SKM-1 treated with dmso at 0.1 percent for 144 hours (cell line): ENCODE results near the gene SFXN4.
A peak's percentile ranks its signal among the peaks of the same experiment; 100 is the strongest.
"Not testable (repeated sequence)": the region's sequence is repeated elsewhere in the genome, so short reads cannot be mapped to it uniquely, and the experiment has no call there.

Experiments used
- DNase-seq: peaks from one replicate; lab custom pipeline; 2025; ENCODE audit not compliant: unreplicated experiment; lab: John Stamatoyannopoulos, UW

SFXN4 gene

DNA sequence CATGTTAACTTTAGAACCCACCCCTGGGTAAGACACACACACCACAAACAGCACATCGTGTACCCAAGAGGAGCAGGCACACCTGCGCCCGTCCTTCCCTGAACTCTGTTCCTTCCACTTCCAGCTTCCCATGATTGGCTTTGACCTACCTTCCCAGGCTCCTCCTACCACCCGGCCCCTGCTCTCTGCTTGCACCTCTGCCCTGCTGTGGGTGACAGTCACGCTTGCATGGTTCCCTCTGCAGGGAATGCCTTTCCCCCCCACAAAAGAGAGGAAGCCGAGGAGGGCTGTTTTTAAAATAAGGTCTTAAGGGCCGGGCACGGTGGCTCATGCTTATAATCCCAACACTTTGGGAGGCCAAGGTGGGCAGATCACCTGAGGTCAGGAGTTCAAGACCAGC is 16.4 kb downstream of the SFXN4 start:
- no peak for DNase-seq

DNA sequence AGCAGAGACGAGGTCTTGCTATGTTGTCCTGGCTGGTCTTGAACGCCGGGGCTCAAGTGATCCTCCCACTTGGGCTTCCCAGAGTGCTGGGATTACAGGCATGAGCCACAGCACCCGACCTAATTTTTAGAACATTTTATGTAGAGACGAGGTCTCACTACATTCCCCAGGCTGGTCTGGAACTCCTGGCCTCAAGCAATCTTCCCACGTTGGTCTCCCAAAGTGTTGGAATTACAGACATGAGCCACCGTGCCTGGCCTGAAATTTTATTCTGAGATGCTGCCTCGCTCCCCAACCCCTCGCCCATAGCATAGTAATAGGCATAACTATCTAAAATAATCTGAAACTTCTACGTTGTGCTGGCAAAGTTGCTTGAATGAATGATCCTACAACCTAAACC is 21.9 kb downstream of the SFXN4 start:
- DNase-seq = no peak

DNA sequence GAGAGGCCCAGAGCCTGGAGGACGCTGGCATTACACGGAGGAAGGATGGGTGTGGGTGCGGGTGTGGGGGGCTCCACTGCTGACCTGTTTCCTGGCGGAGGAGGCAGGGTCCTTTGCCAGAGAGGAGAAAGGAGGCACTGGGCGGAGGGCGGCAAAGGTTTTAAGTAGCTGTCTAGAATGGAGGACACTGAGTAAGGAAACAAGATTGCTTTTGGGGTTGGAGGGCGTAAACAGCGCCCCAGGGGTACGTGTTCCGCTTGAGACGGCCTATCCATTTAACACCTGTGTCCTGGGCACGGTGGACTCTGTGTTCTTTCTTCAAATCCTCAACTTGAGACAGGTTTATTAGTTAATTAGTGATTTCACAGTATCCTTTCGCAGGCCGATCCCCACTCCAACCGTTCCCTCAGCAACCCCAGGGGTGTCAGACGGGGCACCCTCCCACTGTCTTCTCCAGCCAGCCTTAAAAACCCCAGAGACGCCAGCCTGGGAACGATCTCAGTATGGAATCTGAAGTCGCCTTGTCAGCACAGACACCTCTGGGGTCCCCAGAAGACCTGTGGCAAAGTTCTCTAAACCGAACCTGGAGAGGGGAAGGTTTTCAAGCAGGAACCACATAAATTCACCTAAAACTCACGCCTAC is 24.8 kb downstream of the SFXN4 start:
- no peak for DNase-seq

DNA sequence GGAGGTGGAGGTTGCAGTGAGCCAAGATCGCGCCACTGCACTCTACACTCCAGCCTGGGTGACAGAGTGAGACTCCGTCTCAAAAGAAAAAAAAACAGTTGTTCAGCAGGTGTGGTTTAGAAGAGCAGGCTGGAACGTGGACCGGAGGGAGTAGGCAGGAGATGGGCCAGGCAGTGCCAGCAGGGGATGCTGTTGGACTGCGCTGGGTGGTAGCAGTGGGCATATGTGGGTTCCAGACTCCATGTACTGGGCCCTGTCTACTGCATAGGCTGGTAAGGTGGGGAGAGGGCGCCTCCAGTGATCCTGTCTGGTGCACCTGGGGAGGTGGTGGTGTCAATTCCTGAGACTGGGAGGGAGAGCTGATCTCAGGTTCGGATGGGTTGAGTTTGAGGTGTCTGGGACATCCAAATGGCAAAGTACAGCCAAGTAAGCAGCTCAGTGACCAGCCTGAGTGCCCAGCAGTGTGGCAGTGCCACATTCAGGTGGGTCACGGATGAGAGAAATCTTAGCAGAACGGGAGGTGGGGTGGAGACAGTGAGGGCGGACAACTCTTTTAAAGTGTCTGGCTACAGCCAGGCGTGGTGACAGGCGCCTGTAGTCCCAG is 25.9 kb downstream of the SFXN4 start:
- no peak for DNase-seq

DNA sequence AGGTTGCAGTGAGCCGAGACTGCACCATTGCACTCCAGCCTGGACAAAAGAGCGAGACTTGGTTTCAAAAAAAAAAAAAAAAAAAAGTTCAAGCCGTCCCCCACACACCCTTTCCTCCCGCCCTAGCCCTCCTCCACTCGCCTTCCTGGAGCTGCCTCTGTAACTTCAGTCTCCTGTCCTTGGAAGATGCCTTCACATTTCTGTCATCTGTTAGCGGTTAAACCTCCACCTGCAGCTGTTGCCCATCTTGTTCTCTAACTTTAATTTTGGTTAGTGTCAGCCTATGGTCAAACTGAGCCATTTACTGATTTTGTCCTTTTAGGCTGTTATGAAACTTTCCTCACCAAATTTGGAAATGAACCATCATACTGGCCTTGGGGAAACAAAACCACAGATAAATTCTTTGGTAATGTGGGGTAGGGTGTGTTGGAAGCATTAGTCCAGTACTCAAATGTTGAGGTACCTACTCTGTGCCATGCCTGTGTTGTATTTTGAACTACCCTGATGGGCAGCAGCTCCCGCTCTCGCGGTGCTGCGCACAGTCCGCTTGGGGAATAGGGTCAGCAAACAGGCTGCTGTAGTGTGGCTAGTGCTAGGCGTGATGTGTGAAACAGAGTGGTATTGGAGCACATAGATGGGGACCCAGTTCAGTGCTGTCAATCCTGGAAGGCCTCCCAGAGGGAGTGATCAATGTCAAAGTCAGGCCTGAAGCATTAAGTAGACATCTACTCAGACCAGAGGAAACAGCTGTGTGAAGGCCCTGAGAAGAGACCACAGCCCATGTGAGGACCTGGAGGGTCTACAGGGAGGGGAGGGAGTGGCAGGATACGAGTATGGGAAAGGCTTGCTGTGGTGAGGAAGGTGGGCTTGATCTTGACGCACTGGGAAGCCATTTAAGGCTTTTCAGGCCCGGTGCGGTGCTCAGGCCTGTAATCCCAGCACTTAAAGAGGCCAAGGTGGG is 26.9 kb downstream of the SFXN4 start:
- no peak for DNase-seq

DNA sequence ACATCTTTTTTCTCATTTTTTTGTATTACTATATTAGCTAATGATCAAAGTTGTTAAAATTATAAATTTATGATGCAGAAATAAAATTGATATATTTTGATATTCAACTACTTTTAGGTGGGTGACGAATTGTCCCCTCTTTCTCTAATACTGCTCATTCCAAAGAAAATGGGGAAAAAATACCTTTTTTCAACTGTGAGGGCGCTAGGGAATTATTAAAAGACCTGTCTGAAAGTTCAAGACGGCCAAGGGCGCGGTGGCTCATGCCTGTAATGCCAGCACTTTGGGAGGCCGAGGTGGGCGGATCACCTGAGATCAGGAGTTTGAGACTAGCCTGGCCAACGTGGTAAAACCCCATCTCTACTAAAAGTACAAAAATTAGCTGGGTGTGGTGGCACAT is 27.6 kb downstream of the SFXN4 start:
- not testable (repeated sequence) for DNase-seq

DNA sequence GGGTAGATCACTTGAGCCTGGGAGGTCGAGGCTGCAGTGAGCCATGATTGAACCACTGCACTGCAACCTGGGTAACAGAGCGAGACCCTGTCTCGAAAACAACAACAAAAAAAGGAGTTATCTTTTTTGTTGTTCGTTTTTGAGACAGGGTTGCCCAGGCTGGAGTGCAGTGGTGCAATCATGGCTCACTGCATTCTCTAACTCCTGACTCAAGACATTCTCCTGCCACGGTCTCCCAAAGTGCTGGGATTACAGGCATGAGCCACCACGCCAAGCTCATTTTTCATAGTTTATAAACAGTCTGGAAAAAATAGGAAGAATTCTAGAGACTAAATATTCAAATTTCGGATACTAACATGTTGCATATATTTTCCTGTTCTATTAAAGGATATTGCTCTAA is 29.4 kb downstream of the SFXN4 start:
- DNase-seq = no peak

DNA sequence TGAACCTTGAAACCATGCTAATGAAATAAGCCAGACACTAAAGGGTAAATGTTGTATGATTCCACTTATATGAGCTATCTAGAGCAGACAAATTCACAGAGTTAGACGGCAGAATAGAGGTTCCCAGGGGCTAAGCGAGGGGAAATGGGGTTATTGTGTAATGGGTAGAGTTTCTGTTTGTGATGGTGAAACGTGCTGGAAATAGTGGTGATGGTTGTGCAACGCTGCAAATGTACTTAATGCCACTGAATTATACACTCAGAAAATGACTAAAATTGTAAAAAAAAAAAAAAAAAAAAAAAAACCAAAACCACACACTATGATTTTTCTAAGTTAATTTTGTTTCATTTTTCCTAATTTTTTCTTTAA is 30.0 kb downstream of the SFXN4 start:
- DNase-seq = peak; percentile 86

DNA sequence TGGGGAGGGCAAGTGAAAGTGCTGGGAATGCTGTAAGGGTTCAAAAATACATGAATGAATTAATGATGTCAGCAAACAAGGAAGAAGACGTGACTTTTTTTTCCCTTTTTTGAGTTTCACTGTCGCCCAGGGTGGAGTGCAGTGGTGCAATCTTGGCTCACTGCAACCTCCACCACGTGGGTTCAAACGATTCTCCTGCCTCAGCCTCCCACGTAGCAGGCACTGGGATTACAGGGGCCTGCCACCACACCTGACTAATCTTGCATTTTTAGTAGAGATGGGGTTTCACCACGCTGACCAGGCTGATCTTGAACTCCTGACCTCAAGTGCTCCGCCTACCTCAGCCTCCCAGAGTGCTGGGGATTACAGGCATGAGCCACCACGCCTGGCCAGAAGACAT is 31.6 kb downstream of the SFXN4 start:
- peak; percentile 61 for DNase-seq

DNA sequence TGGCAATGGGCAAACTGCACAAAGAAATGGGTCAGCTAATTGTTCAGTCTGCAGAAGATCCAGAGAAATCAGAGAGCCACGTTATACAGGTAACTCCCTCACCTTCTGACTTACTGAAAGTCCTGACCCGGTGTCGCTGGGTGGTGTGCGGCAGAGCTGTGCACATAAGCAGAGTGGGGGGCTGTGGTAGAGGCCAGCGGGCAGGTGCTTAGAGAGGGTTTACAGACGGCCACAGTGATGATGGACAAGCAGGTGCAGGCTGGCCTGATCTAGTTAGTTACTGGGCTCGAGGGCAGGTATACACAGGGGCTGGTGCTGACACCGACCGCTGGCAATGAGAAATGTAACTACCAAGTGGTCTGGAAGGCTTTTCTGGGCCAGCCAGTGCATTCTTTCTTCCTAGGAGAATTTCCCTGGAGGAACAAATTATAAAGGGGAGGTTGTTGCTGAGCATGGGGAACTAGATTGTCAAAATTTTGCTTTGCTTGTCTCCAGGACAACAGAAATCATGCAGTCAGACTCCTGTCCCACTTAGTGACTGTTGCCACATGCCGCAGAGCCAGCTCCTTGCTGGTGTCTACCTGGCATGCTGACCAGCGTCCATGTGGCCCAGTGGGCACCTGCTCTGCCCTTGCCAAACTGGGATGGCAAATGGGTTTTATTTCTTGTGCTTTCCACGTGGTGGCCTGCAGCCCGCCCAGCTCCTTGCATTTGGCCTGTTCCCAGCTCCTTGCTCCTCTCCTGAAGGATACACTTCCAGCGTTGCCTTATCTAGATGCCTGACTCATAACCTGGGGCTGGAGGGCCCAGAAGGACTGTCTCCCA is 32.8 kb downstream of the SFXN4 start:
- DNase-seq = no peak

DNA sequence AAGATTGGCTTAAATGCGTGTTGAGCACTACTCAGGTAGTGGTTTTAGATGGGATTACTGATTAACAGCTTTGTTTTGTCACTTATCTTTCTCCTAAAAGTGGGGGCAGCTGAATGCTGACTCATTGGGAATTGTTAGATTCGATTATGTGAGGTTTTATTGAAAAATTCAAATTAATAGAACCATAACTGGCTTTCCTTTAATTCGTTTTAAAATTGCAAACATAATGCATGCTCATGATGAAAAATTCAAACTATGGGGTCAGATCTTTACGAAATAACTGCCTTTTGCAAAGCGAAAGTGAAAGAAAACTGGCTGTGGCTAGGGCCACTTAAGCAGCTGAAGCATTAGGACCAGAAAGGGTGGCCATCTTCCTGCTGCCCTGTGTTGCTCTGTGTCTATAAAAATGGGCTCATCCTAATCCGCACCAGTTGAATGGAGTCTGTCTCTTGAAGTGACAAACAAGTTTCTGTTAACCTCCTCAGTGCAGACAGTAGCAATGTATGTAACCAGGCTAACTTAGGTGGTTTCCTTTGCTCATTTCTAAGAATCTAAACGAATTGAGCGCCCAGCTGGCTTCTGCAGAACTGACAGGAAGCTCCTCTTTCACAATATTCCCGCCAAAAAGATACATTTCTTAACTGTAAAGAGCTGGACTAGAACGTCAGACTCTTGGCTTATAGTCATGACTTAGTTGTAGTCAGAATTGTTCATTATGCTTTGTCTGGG is 33.8 kb downstream of the SFXN4 start:
- peak; percentile 79 for DNase-seq

DNA sequence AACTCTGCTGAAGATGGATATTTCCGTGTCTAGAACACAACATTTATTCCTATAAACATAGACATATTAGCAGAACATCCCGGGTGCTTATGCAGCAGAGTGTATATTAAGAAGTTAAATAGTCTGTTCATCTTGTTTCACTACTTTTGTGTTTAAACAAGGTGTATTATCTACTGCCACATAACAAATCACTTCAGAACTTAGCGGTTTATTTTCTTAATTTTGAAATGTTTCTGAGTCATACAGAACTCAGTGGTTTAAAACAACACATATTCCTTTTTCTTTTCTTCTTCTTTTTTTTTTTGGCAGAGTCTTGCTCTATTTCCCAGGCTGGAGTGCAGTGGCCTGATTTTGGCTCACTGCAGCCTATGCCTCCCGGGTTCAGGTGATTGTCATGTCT is 35.8 kb downstream of the SFXN4 start:
- DNase-seq = no peak

DNA sequence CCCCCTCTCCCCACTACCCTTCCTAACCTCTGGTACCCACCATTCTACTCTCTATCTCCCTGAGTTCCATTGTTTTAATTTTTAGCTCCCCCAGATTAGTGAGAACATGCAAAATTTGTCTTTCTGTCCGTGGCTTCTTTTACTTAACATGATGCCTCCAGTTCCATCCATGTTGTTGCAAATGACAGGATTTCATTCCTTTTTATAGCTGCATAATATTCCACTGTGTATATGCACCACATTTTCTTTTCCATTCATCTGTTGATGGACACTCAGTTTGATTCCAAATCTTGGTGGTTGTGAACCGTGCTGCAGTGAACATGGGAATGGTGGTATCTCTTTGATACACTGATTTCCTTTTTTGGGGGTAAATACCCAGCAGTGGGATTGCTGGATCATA is 39.6 kb downstream of the SFXN4 start:
- DNase-seq = no peak

DNA sequence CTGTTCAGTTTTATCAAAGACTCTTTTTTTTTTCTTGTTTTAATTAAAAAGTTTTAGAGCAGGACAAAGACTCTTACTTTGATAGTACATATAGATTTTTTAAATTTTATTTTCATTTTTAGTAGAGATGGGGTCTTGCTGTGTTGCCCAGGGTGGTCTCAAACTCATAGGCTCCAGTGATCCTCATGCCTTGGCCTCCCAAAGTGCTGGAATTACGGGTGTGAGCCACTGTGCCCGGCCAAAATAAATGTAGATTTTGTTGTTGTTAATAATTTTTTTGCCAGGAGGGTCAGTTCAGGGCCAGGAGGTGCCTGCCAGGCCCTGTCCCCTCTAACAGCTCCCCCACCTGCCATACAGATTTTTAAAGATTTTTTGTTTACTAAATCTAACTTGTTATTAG is 44.6 kb downstream of the SFXN4 start:
- no peak for DNase-seq

DNA sequence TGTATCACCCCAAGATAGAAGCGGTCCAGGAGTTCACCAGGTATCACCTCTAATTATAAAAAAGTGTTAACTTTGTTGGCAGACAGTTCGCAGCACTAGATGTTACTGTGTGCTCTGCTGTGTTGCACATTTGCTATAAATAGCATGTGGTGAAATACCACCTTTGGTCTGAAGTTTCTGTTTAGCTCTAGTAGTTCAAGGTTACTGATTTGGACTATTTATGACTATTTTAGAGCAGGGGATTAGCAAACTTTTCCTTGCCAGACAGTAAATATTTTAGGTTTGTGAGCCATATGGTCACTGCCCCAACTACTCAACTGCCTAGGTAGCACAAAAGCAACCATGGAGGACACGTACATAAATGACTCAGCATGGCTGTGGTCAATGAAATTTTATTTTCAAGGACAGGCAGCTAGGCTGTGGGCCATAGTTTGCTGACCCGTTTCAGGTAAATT is 45.1 kb downstream of the SFXN4 start:
- DNase-seq = peak; percentile 28

DNA sequence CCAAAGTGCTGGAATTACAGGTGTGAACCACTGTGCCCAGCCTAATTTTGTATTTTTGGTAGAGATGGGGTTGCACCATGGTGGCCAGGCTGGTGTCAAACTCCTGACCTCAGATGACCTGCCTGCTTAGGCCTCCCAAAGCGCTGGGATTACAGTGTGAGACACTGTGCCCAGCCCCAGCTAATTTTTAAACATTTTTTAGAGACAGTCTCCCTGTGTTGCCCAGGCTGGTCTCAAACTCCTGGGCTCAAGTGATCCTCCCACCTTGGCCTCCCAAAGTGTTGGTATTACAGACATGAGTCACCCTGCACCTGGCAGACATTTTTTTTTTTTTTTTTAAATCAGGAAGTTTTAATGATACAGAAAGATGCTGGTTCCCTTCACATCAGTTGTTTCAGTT is 46.1 kb downstream of the SFXN4 start:
- DNase-seq = no peak

DNA sequence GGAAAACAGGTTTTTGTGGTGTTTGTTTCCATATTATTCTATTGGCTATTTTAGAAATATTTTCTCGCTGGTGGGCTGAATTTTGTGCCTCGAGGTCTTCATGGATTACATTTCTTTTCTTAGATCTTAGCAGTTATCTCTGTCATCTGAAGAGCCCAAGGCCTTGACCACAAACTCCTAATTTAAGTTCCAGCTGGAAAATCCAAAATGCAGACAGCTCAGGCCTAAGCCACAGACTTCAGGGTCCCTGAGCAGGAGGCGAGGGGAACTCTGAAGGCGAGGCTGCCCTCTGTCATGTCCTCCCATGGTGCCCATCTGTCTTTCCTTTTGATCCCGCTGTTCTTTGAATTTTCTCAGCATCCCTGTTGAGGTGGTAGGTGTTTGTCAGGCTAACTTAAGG is 47.3 kb downstream of the SFXN4 start:
- DNase-seq = no peak

DNA sequence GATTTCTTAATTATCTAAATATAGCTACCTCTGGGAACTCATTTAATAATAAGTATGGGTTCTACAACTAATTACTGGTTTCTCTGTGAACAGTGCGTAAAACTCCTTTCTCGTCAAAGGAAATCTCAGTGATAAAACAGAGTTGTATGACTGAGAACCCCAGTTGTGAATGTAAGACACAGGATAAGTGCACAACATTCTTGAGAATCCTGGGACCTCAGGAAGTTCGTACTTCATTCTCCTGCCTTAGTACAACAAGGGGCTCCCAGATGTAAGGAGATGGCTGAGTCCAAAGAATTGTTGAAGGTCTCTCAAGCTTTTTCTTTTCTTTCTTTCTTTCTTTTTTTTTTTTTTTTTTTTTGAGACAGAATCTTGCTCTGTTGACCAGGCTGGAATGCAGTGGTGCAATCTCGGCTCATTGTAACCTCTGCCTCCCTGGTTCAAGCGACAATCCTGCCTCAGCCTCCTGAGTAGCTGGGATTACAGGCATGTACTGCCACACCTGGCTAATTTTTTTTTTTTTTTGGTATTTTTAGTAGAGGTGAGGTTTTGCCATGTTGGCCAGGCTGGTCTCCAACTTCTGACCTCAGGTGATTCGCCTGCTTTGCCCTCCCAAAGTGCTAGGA is 49.1 kb downstream of the SFXN4 start:
- DNase-seq = no peak

DNA sequence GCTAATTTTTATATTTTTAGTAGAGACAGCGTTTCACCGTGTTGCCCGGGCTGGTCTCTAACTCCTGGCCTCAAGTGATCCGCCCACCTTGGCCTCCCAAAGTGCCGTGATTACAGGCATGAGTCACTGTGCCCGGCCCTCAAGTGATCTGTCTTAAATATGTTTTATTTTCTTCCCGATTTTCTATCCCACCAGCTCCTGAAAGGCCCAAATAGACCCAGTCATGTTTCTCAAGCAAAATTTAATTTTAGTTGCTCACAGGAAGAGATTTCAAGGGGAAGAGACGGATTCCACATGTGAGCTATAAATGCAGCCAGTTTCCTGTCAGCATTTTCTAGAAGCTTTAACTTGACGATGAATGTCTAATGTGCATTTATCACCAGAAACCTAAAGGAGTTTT is 49.6 kb downstream of the SFXN4 start:
- DNase-seq = no peak
